K562 (cell line): ENCODE data around the gene SPATS2. TPM values are rescaled to one million over a fixed set of nuclear protein-coding genes. Genes with fewer than 3 reads are reported as not detected.
A peak's percentile ranks its signal among the peaks of the same experiment; 100 is the strongest.

ENCODE experiments used
- ARID4B ChIP-seq: sonication (generic); formaldehyde crosslinking; IDR thresholded peaks from 2 replicates; pipeline ENCODE4 v1.8.0; 2022; ENCODE audit warnings: mild to moderate bottlenecking, missing genetic modification reagents
- BCOR ChIP-seq: fragments of 450-650 bp; IDR thresholded peaks from 2 replicates; pipeline ENCODE4 v1.6.1; 2016
- BMI1 ChIP-seq: fragments of 150-350 bp; IDR thresholded peaks from 2 replicates; pipeline ENCODE4 v1.6.1; 2014; ENCODE audit warnings: low read length
- CBFA2T2 ChIP-seq: fragments of 450-650 bp; conservative IDR thresholded peaks from 2 replicates; pipeline ENCODE4 v1.6.1; 2017; ENCODE audit warnings: mild to moderate bottlenecking
- E2F6 ChIP-seq, 2 experiments: IDR thresholded peaks; 2 replicates each; pipeline ENCODE4 v1.6.1; 2011; ENCODE audit warnings: borderline replicate concordance in 1 of 2, control low read depth in 1 of 2, low read depth in 1 of 2, low read length in 1 of 2, mild to moderate bottlenecking in 1 of 2, mixed read lengths in 1 of 2, moderate library complexity in 1 of 2; ENCODE audit not compliant: insufficient read depth in 1 of 2, insufficient read length in 1 of 2, poor library complexity in 1 of 2, severe bottlenecking in 1 of 2; ENCODE audit errors: extremely low read depth in 1 of 2
- ETV1 ChIP-seq: fragments of 450-650 bp; conservative IDR thresholded peaks from 2 replicates; pipeline ENCODE4 v1.6.1; 2016; ENCODE audit warnings: missing genetic modification characterization, control low read depth, low read depth, missing compliant biosample characterization
- ETV6 ChIP-seq, 3 experiments: fragments of 150-350 bp in 1 of 3; sonication (generic) in 1 of 3; formaldehyde crosslinking in 1 of 3; IDR thresholded peaks; 2 replicates each; pipeline versions ENCODE4 v1.6.1 to v1.8.0; 2014 to 2022; ENCODE audit warnings: borderline replicate concordance in 2 of 3, low read depth in 2 of 3, antibody characterized with exemption in 1 of 3, low read length in 1 of 3, mild to moderate bottlenecking in 1 of 3, missing genetic modification reagents in 1 of 3
- FOXJ2 ChIP-seq: fragments of 200-800 bp; sonication (Bioruptor generic); IDR thresholded peaks from 2 replicates; pipeline ENCODE4 v1.6.1; 2016; ENCODE audit warnings: missing genetic modification characterization, missing compliant biosample characterization
- GATAD2A ChIP-seq: fragments of 450-650 bp; IDR thresholded peaks from 2 replicates; pipeline ENCODE4 v1.6.1; 2017
- HLTF ChIP-seq: fragments of 450-650 bp; IDR thresholded peaks from 2 replicates; pipeline ENCODE4 v1.6.1; 2016
- HNRNPLL ChIP-seq: fragments of 200-400 bp; formaldehyde crosslinking; IDR thresholded peaks from 2 replicates; pipeline ENCODE4 v1.6.1; 2017; ENCODE audit warnings: low read length, low read depth, mild to moderate bottlenecking; ENCODE audit not compliant: poor library complexity, severe bottlenecking
- KAT7 ChIP-seq: sonication (generic); formaldehyde crosslinking; IDR thresholded peaks from 2 replicates; pipeline ENCODE4 v1.8.0; 2022; ENCODE audit warnings: missing genetic modification reagents, mild to moderate bottlenecking, borderline replicate concordance
- KDM5B ChIP-seq: fragments of 200-600 bp; sonication (generic); IDR thresholded peaks from 2 replicates; pipeline ENCODE4 v1.6.1; 2012; ENCODE audit warnings: low read depth, mild to moderate bottlenecking, moderate library complexity, low read length, control low read depth, inconsistent platforms; ENCODE audit not compliant: insufficient replicate concordance
- MXD1 ChIP-seq: fragments of 250-450 bp; sonication (Bioruptor Pico); IDR thresholded peaks from 2 replicates; pipeline ENCODE4 v1.8.0; 2021; ENCODE audit warnings: borderline replicate concordance, mild to moderate bottlenecking, moderate library complexity; ENCODE audit not compliant: poor library complexity, severe bottlenecking
- PHF21A ChIP-seq: fragments of 450-650 bp; IDR thresholded peaks from 2 replicates; pipeline ENCODE4 v1.6.1; 2017; ENCODE audit warnings: low read depth, borderline replicate concordance
- RAD51 ChIP-seq: fragments of 450-650 bp; IDR thresholded peaks from 2 replicates; pipeline ENCODE4 v1.7.1; 2016; ENCODE audit warnings: low read depth, mild to moderate bottlenecking, borderline replicate concordance
- RB1 ChIP-seq: fragments of 450-650 bp; IDR thresholded peaks from 2 replicates; pipeline ENCODE4 v1.6.1; 2017; ENCODE audit warnings: low read depth, mild to moderate bottlenecking
- SMAD1 ChIP-seq: fragments of 150-350 bp; IDR thresholded peaks from 2 replicates; pipeline ENCODE4 v1.6.1; 2014; ENCODE audit warnings: low read length, low read depth; ENCODE audit not compliant: partially characterized antibody
- STAG1 ChIP-seq: sonication (generic); formaldehyde crosslinking; IDR thresholded peaks from 2 replicates; pipeline ENCODE4 v1.5.0; 2020; ENCODE audit warnings: missing genetic modification reagents, borderline replicate concordance
- ZC3H4 ChIP-seq: sonication (generic); formaldehyde crosslinking; IDR thresholded peaks from 2 replicates; pipeline ENCODE4 v1.9.0; 2021; ENCODE audit warnings: missing genetic modification reagents, borderline replicate concordance
- ZNF184 ChIP-seq: sonication (generic); formaldehyde crosslinking; IDR thresholded peaks from 2 replicates; pipeline ENCODE4 v1.5.0; 2020; ENCODE audit warnings: missing genetic modification reagents
- ZNF253 ChIP-seq: fragments of 250-450 bp; sonication (Bioruptor Pico); conservative IDR thresholded peaks from 2 replicates; pipeline ENCODE4 v1.6.1; 2021; ENCODE audit warnings: mild to moderate bottlenecking
- polyA plus RNA-seq, 8 experiments: library from polyadenylated mRNA; depleted of rRNA in 4 of 8; stranded (reverse) in 5 of 8; unstranded in 3 of 8; fragments of >200 nt; fragmentation: Nextera tagmentation in 2 of 8; fragmentation: Illumina TruSeq in 1 of 8; extraction: Ambion mirVana in 2 of 8; extraction: Trizol in 1 of 8; gene quantifications; 2 replicates each; pipeline versions ENCODE4 v1.2.1 to v1.2.3, GENCODE V29; 2011 to 2014; ENCODE audit warnings: inconsistent platforms in 1 of 8, missing spikeins in 1 of 8
- total RNA-seq, 7 experiments: library from RNA; depleted of rRNA in 6 of 7; stranded (reverse); fragments of >200 nt in 6 of 7; fragmentation: Illumina TruSeq in 2 of 7; extraction: Trizol in 2 of 7; gene quantifications; 2 replicates each; pipeline versions ENCODE4 v1.2.1 to v1.2.3, GENCODE V29; 2011 to 2021; ENCODE audit warnings: low replicate concordance in 1 of 7

The SPATS2 gene
- total and polyA plus RNA-seq, 9 of the 15 experiments (the other 6 are each of a cell fraction or from before 2014, with no cell fraction given): 5.4 to 48.2 (median 17.5) TPM

- no peak for TF ChIP-seq ETV1
- TF ChIP-seq FOXJ2: no peak
- peak; percentile 79 to 86 for TF ChIP-seq E2F6 (IDR thresholded peaks at IDR 0.05; ENCODE audit: borderline replicate concordance in 1 of 2, extremely low read depth in 1 of 2, insufficient read depth in 1 of 2, insufficient read length in 1 of 2, low read depth in 1 of 2, low read length in 1 of 2, poor library complexity in 1 of 2, severe bottlenecking in 1 of 2)
- TF ChIP-seq ETV6 (IDR thresholded peaks at IDR 0.05; ENCODE audit: borderline replicate concordance in 1 of 2, low read depth in 2 of 2, low read length in 1 of 2): no peak
- TF ChIP-seq ETV6 (CRISPR knock-in tag; IDR thresholded peaks at IDR 0.05; ENCODE audit: borderline replicate concordance): no peak
- TF ChIP-seq GATAD2A: peak; percentile 82; the same call in 1 of the 2 replicates
- TF ChIP-seq STAG1: no peak
- no peak; the same call in 1 of the 2 replicates for TF ChIP-seq HLTF
- no peak for TF ChIP-seq CBFA2T2
- TF ChIP-seq SMAD1: no peak
- TF ChIP-seq RB1: peak; percentile 93
- TF ChIP-seq KAT7 (CRISPR knock-in tag): peak; percentile 92; the same call in 1 of the 2 replicates
- TF ChIP-seq BCOR: 0 out of 2 replicates have a peak, but pooled peaks have one; percentile 20
- TF ChIP-seq ZC3H4 (CRISPR knock-in tag): no peak
- TF ChIP-seq ZNF184: no peak
- TF ChIP-seq RAD51: no peak
- TF ChIP-seq BMI1: no peak
- 0 out of 2 replicates have a peak, but pooled peaks have one; percentile 38 for TF ChIP-seq ZNF253 (CRISPR knock-in tag)
- TF ChIP-seq HNRNPLL: peak; percentile 53
- TF ChIP-seq KDM5B: peak; percentile 81
- TF ChIP-seq PHF21A: 0 out of 2 replicates have a peak, but pooled peaks have one; percentile 7
- TF ChIP-seq MXD1: no peak
- TF ChIP-seq ARID4B: peak; percentile 55; the same call in 1 of the 2 replicates
Observed at GRCh38 chr12:49366652-49367380, 446 bp upstream of the SPATS2 start (continued).
